Loucy (cell line): ENCODE results near the gene MSH2.

Experiments used
- H2AFZ ChIP-seq: fragments of 200-600 bp; sonication (generic); 2 replicates; pipeline ENCODE4 v1.6.0; 2016; ENCODE audit warnings: antibody characterized with exemption, mild to moderate bottlenecking, low read length, moderate library complexity
- H3F3A ChIP-seq: fragments of 200-600 bp; 2 replicates; pipeline ENCODE4 v1.6.0; 2016; ENCODE audit warnings: antibody characterized with exemption, low read depth, mild to moderate bottlenecking
- H3K27me3 ChIP-seq: fragments of 200-600 bp; sonication (generic); 2 replicates; pipeline ENCODE4 v1.6.1; 2014; ENCODE audit warnings: low read length, mild to moderate bottlenecking; ENCODE audit not compliant: insufficient read depth, poor library complexity, severe bottlenecking
- H3K36me3 ChIP-seq: fragments of 200-600 bp; sonication (generic); 2 replicates; pipeline ENCODE4 v1.6.1; 2016; ENCODE audit warnings: low read length; ENCODE audit not compliant: insufficient read depth
- H3K4me1 ChIP-seq: fragments of 200-600 bp; sonication (generic); 2 replicates; pipeline ENCODE4 v1.5.1; 2014; ENCODE audit warnings: low read length, mild to moderate bottlenecking; ENCODE audit not compliant: insufficient read depth, poor library complexity, severe bottlenecking
- H3K4me2 ChIP-seq: fragments of 200-600 bp; sonication (generic); 2 replicates; pipeline ENCODE4 v1.6.0; 2014; ENCODE audit warnings: antibody characterized with exemption, low read length, low read depth, mild to moderate bottlenecking; ENCODE audit not compliant: poor library complexity, severe bottlenecking
- H3K4me3 ChIP-seq: fragments of 200-600 bp; sonication (generic); 2 replicates; pipeline ENCODE4 v1.5.1; 2014; ENCODE audit warnings: low read length, mild to moderate bottlenecking, mixed read lengths; ENCODE audit not compliant: poor library complexity, severe bottlenecking
- H3K79me2 ChIP-seq: fragments of 200-600 bp; sonication (generic); 2 replicates; pipeline ENCODE4 v1.6.1; 2014; ENCODE audit warnings: low read length; ENCODE audit not compliant: insufficient read depth
- H3K9ac ChIP-seq: fragments of 200-600 bp; sonication (generic); 2 replicates; pipeline ENCODE4 v1.6.0; 2014; ENCODE audit warnings: mild to moderate bottlenecking, low read depth, low read length, moderate library complexity; ENCODE audit not compliant: poor library complexity, severe bottlenecking
- H3K9me2 ChIP-seq: fragments of 200-600 bp; sonication (generic); replicated peaks from 2 replicates; pipeline ENCODE4 v1.6.1; 2016; ENCODE audit warnings: low read depth, low read length, mixed read lengths
- H3K9me3 ChIP-seq: fragments of 200-600 bp; sonication (generic); 2 replicates; pipeline ENCODE4 v1.6.1; 2014; ENCODE audit warnings: mild to moderate bottlenecking, antibody characterized with exemption, low read length, low read depth; ENCODE audit not compliant: insufficient read depth
- H4K20me1 ChIP-seq: fragments of 200-600 bp; sonication (generic); 2 replicates; pipeline ENCODE4 v1.6.0; 2014; ENCODE audit warnings: antibody characterized with exemption, low read length, mild to moderate bottlenecking; ENCODE audit not compliant: insufficient read depth, poor library complexity, severe bottlenecking
- EZH2phosphoT487 ChIP-seq: fragments of 200-600 bp; IDR thresholded peaks from 2 replicates; pipeline ENCODE4 v1.6.1; 2018; ENCODE audit warnings: antibody characterized with exemption, mild to moderate bottlenecking, moderate library complexity, borderline replicate concordance
- TF ChIP-seq, protein P1 (sequence below): fragments of 200-600 bp; sonication (generic); conservative IDR thresholded peaks from 2 replicates; pipeline ENCODE4 v1.5.1; 2014; ENCODE audit warnings: mild to moderate bottlenecking, antibody characterized with exemption, low read length

The MSH2 gene

DNA sequence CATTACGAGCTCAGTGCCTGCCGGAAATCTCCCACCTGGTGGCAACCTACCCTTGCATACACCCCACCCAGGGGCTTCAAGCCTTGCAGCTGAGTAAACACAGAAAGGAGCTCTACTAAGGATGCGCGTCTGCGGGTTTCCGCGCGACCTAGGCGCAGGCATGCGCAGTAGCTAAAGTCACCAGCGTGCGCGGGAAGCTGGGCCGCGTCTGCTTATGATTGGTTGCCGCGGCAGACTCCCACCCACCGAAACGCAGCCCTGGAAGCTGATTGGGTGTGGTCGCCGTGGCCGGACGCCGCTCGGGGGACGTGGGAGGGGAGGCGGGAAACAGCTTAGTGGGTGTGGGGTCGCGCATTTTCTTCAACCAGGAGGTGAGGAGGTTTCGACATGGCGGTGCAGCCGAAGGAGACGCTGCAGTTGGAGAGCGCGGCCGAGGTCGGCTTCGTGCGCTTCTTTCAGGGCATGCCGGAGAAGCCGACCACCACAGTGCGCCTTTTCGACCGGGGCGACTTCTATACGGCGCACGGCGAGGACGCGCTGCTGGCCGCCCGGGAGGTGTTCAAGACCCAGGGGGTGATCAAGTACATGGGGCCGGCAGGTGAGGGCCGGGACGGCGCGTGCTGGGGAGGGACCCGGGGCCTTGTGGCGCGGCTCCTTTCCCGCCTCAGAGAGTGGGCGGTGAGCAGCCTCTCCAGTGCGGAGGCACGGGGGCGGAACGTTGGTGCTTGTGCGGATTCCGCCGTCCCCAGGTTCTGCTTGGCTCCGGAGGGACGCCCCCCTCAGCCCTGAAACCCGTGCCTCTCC, at the start of gene MSH2:
Gene MSH2, plus strand, starts transcription at position 352 of the 804 bp plus-strand sequence. Its CDS starts 36 bp downstream, at position 388.
- H4K20me1 ChIP-seq = peaks cover 15% of the 10 kb centered on the region
- peaks cover 15% of the 10 kb centered on the region for H3K4me1 ChIP-seq
- peak within 1 kb of the TSS; percentile 96 for H2AFZ ChIP-seq
- H3K79me2 ChIP-seq = peaks cover 49% of the 10 kb centered on the region
- H3K9me3 ChIP-seq = peaks cover 2% of the 10 kb centered on the region; the same call in 1 of the 2 replicates
- no peaks in the 10 kb centered on the region for H3K9me2 ChIP-seq
- peak within 1 kb of the TSS; percentile 92 for H3K9ac ChIP-seq
- no peaks in the 10 kb centered on the region for H3K36me3 ChIP-seq
- peak within 1 kb of the TSS; percentile 92 for H3K4me3 ChIP-seq
- TF ChIP-seq, protein P1, sequence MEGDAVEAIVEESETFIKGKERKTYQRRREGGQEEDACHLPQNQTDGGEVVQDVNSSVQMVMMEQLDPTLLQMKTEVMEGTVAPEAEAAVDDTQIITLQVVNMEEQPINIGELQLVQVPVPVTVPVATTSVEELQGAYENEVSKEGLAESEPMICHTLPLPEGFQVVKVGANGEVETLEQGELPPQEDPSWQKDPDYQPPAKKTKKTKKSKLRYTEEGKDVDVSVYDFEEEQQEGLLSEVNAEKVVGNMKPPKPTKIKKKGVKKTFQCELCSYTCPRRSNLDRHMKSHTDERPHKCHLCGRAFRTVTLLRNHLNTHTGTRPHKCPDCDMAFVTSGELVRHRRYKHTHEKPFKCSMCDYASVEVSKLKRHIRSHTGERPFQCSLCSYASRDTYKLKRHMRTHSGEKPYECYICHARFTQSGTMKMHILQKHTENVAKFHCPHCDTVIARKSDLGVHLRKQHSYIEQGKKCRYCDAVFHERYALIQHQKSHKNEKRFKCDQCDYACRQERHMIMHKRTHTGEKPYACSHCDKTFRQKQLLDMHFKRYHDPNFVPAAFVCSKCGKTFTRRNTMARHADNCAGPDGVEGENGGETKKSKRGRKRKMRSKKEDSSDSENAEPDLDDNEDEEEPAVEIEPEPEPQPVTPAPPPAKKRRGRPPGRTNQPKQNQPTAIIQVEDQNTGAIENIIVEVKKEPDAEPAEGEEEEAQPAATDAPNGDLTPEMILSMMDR = no peak
- no peak for TF ChIP-seq EZH2phosphoT487
- peak within 1 kb of the TSS; percentile 96 for H3K4me2 ChIP-seq
- H3F3A ChIP-seq = no peaks in the 10 kb centered on the region
- H3K27me3 ChIP-seq = no peaks in the 10 kb centered on the region

DNA sequence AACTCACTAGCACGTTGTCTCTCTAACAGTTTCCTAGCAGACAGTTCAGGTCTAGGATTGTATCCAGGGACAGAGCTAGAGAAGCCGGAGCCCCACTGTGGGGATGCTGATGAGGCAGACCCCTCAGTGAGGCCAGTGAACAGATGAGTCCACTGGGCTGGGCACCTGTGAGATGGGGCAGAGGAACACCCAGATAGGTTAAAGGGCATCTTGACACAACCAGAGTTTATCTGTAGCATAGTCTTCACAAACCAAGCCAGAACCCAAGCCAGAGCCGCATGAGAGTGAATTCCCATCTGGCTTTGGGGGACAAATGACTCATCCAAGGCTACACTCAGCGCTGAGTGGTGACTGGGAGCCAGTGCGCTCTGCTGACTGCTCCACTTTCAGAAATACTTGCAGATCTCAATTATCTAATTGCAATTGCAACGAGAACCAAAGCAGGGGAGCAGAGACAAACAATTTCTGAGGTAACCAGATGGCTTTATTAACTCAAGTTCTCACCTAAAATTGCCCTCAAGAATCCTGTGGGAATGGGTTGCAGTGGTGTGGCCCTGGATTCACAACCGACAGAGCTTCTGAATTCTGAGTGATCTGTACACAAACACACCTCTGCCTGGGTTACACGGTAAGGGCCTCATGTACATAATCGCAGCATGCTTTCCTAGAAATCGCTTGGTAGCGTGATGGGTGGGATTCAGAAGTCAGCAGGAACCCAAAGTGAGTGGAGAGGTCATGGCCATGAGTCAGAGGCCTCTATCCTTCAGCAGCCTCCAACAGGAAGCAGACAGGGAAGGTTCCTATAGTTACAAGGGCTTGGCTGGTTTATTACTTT, 48.7 kb upstream of the MSH2 start:
- Histone ChIP-seq H3K79me2 (no peaks in the 10 kb centered on the region), H3K9me2 (no peaks in the 10 kb centered on the region), H2AFZ (no peak overlapping the region), H3K9ac (no peak overlapping the region), H3F3A (no peaks in the 10 kb centered on the region), H3K4me1 (no peaks in the 10 kb centered on the region), H3K4me3 (no peak overlapping the region), H3K4me2 (no peak overlapping the region), H3K36me3 (no peaks in the 10 kb centered on the region), H3K27me3 (no peaks in the 10 kb centered on the region), H3K9me3 (no peaks in the 10 kb centered on the region), H4K20me1 (no peaks in the 10 kb centered on the region)
- TF ChIP-seq, protein P1 = no peak
- TF ChIP-seq EZH2phosphoT487 = no peak

GRCh38 chr2:47354848-47355204, 48.1 kb upstream of the MSH2 start:
- Histone ChIP-seq H3K4me1 (no peaks in the 10 kb centered on the region), H3K9ac (no peak overlapping the region), H3K9me3 (no peaks in the 10 kb centered on the region), H2AFZ (no peak overlapping the region), H3K9me2 (no peaks in the 10 kb centered on the region), H3K4me3 (no peak overlapping the region), H3K27me3 (no peaks in the 10 kb centered on the region), H3K36me3 (no peaks in the 10 kb centered on the region), H3K4me2 (no peak overlapping the region), H4K20me1 (no peaks in the 10 kb centered on the region), H3K79me2 (no peaks in the 10 kb centered on the region), H3F3A (no peaks in the 10 kb centered on the region)
- no peak for TF ChIP-seq EZH2phosphoT487
- TF ChIP-seq, protein P1 = no peak
